HepG2 (cell line): ENCODE measurements around the gene ISOC2. TPM values are rescaled to one million over a fixed set of nuclear protein-coding genes. Genes with fewer than 3 reads are reported as not detected.

Experiments used
- ARNT2 ChIP-seq: sonication (generic); formaldehyde crosslinking; IDR thresholded peaks from 2 replicates; pipeline ENCODE4 v1.8.0; 2022; ENCODE audit warnings: mild to moderate bottlenecking, low read depth, missing genetic modification reagents, moderate library complexity
- DMAP1 ChIP-seq: IDR thresholded peaks from 2 replicates; pipeline ENCODE4 v1.6.1; 2016
- HMG20A ChIP-seq: IDR thresholded peaks from 2 replicates; pipeline ENCODE4 v1.6.1; 2016; ENCODE audit warnings: borderline replicate concordance
- KAT8 ChIP-seq: IDR thresholded peaks from 2 replicates; pipeline ENCODE4 v1.6.1; 2016; ENCODE audit warnings: missing genetic modification reagents, missing compliant biosample characterization
- MLLT10 ChIP-seq: sonication (generic); formaldehyde crosslinking; IDR thresholded peaks from 2 replicates; pipeline ENCODE4 v1.4.0; 2020; ENCODE audit warnings: missing genetic modification reagents
- NCOR1 ChIP-seq: fragments of 200-600 bp; sonication (generic); IDR thresholded peaks from 2 replicates; pipeline ENCODE4 v1.7.0; 2017; ENCODE audit warnings: antibody characterized with exemption, low read length, borderline replicate concordance
- SAP130 ChIP-seq: IDR thresholded peaks from 2 replicates; pipeline ENCODE4 v1.6.1; 2016; ENCODE audit warnings: low read depth
- SMARCE1 ChIP-seq: fragments of 450-650 bp; IDR thresholded peaks from 2 replicates; pipeline ENCODE4 v1.6.1; 2017; ENCODE audit warnings: borderline replicate concordance
- SNAPC4 ChIP-seq: sonication (generic); formaldehyde crosslinking; IDR thresholded peaks from 2 replicates; pipeline ENCODE4 v1.4.0; 2020; ENCODE audit warnings: mild to moderate bottlenecking, missing genetic modification reagents
- TFDP1 ChIP-seq: IDR thresholded peaks from 2 replicates; pipeline ENCODE4 v1.6.1; 2016; ENCODE audit warnings: missing compliant biosample characterization, missing genetic modification reagents, borderline replicate concordance
- THAP11 ChIP-seq: IDR thresholded peaks from 2 replicates; pipeline ENCODE4 v1.6.1; 2016; ENCODE audit warnings: missing biosample characterization, missing genetic modification reagents
- TRAFD1 ChIP-seq: sonication (generic); formaldehyde crosslinking; IDR thresholded peaks from 2 replicates; pipeline ENCODE4 v1.5.1; 2020; ENCODE audit warnings: missing genetic modification reagents, mild to moderate bottlenecking, borderline replicate concordance
- TRIM22 ChIP-seq: fragments of 450-650 bp; IDR thresholded peaks from 2 replicates; pipeline ENCODE4 v1.6.1; 2017
- ZGPAT ChIP-seq: IDR thresholded peaks from 2 replicates; pipeline ENCODE4 v1.6.1; 2016; ENCODE audit warnings: mild to moderate bottlenecking
- ZNF30 ChIP-seq: sonication (generic); formaldehyde crosslinking; IDR thresholded peaks from 2 replicates; pipeline ENCODE4 v1.5.0; 2020; ENCODE audit warnings: mild to moderate bottlenecking, missing genetic modification reagents
- ZNF644 ChIP-seq: IDR thresholded peaks from 2 replicates; pipeline ENCODE4 v1.6.1; 2016; ENCODE audit warnings: low read depth
- ZNF724P ChIP-seq: sonication (generic); formaldehyde crosslinking; IDR thresholded peaks from 2 replicates; pipeline ENCODE4 v1.8.0; 2022; ENCODE audit warnings: missing genetic modification reagents, borderline replicate concordance
- ZNF883 ChIP-seq: sonication (generic); formaldehyde crosslinking; IDR thresholded peaks from 2 replicates; pipeline ENCODE4 v1.5.1; 2020; ENCODE audit warnings: mild to moderate bottlenecking, missing genetic modification reagents; ENCODE audit errors: not compliant biosample characterization
- polyA plus RNA-seq, 8 experiments: library from polyadenylated mRNA; depleted of rRNA in 3 of 8; stranded (reverse) in 7 of 8; unstranded in 1 of 8; fragments of >200 nt; fragmentation: Illumina TruSeq in 4 of 8; extraction: Trizol in 4 of 8; gene quantifications; 2 replicates each; pipeline versions ENCODE4 v1.2.1 to v1.2.3, GENCODE V29; 2011 to 2016; ENCODE audit warnings: low read depth in 4 of 8, missing spikeins in 1 of 8, mixed read lengths in 1 of 8; ENCODE audit not compliant: insufficient read depth in 1 of 8
- total RNA-seq, 5 experiments: library from RNA; depleted of rRNA; stranded (reverse); fragments of >200 nt; fragmentation: Illumina TruSeq; extraction: Trizol; gene quantifications; 2 replicates each; pipeline ENCODE4 v1.2.3, GENCODE V29; 2016; ENCODE audit warnings: low read depth in 1 of 5

ISOC2 gene
- total and polyA plus RNA-seq, 2 of the 13 experiments (the other 11 are each of a cell fraction or from before 2014, with no cell fraction given): 76.8 to 105 TPM

DNA sequence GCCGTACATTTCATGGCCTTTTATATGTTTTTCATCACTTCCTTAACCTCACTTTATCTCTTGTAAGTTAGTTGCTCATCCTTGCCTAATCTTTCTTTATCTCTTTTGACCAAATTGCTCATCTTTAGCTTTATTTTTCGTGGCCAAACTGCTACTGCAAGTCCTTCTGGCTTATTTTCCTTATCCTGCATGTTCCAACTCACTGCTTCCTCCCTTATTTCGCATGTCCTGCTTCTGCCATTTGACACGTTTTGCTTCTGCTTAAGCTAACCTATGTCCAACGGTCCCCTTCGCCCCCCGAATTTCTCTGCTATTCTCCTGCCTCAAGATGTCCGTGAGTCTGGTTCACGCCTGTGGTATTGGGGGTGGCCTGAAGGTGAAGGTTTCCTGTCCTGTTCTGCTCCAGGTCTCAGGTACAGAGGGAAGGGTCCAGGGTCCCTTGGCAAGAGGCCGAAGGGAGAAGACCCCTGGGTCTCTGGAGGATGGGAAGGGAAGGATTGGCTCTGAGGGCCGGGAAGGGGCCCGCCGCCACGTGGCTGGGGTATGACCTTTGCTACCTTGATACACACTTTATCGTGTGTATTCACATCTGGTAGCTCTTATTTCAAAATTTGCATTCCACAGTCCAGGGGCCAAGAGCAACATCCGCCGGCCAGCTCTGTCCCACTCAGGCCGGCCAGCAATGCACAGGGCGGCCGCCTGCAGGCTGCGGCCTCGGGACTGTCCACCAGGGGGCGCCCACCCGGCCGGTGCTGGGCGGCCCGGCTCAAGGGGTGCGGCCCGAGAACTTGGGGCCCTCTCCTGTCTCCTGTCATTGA, 6.0 kb upstream of the ISOC2 start (continued):
- TF ChIP-seq TFDP1 (CRISPR knock-in tag): 0 out of 2 replicates have a peak, but pooled peaks have one; percentile 33
- TF ChIP-seq ZNF724P (CRISPR knock-in tag): no peak
- TF ChIP-seq MLLT10 (CRISPR knock-in tag): no peak
- TF ChIP-seq ZNF883: no peak
- no peak for TF ChIP-seq SNAPC4 (CRISPR knock-in tag)
- TF ChIP-seq DMAP1 (CRISPR knock-in tag): peak; percentile 58; the same call in 1 of the 2 replicates
- TF ChIP-seq TRIM22: no peak
- TF ChIP-seq ZNF30 (CRISPR knock-in tag): no peak
- peak; percentile 77 for TF ChIP-seq ZGPAT (CRISPR knock-in tag)
- TF ChIP-seq SMARCE1: no peak
- TF ChIP-seq TRAFD1 (CRISPR knock-in tag): no peak
- peak; percentile 70; the same call in 1 of the 2 replicates for TF ChIP-seq KAT8 (CRISPR knock-in tag)
- TF ChIP-seq ARNT2: 0 out of 2 replicates have a peak, but pooled peaks have one; percentile 30
- peak; percentile 50 for TF ChIP-seq SAP130 (CRISPR knock-in tag)
- peak; percentile 50; the same call in 1 of the 2 replicates for TF ChIP-seq NCOR1
- TF ChIP-seq HMG20A (CRISPR knock-in tag): 0 out of 2 replicates have a peak, but pooled peaks have one; percentile 17
- TF ChIP-seq THAP11: peak; percentile 65
- no peak for TF ChIP-seq ZNF644 (CRISPR knock-in tag)
